ENCODE data around the gene RNF145. TPM values are rescaled to one million over a fixed set of nuclear protein-coding genes. Genes with fewer than 3 reads are reported as not detected.

Gene RNF145
- total and polyA plus RNA-seq, 10 of the 15 experiments (the other 5 are each of a cell fraction or from before 2014, with no cell fraction given) = 9.7 to 58.1 (median 38.2) TPM

GRCh38 chr5:159182691-159183090 lies 26.7 kb downstream of the RNF145 start:
- BruUV-seq (replicated peaks) = no TSS peak
- H3K4me2 ChIP-seq (ENCODE audit: control insufficient read depth, insufficient read depth) = no peak overlapping the region
- CTCF ChIA-PET = interaction anchor here (1.0 to 1.7 kb wide), 3 partner anchors 10 to 25 kb away, joined by 4 to 5 read pairs (median 4); no protein-coding TSS in a partner anchor
- RAD21 ChIA-PET (ENCODE audit: unreplicated experiment) = interaction anchor here (0.7 to 2.0 kb wide), 3 partner anchors 16 to 25 kb away, joined by 3 to 11 read pairs (median 8); no protein-coding TSS in a partner anchor
- peaks cover 1 to 12% of the 10 kb centered on the region in 2 experiments for H3K36me3 ChIP-seq (ENCODE audit: control insufficient read depth in 2 of 2, insufficient read depth in 2 of 2, low read length in 1 of 2)
- no peak for FAIRE-seq
- intact Hi-C loops (cut with micrococcal nuclease; ENCODE audit: unreplicated experiment) (loop anchor here (5.0 kb wide), 1 partner anchor 275 kb away; no protein-coding TSS in a partner anchor), in situ Hi-C loops (cut with MboI) (no loop called here)
- H3K4me1 ChIP-seq (ENCODE audit: control insufficient read depth, insufficient read depth, low read length) = peaks cover 12% of the 10 kb centered on the region
- H3K9me3 ChIP-seq (replicated peaks; ENCODE audit: control insufficient read depth, insufficient read depth, low read length) = no peaks in the 10 kb centered on the region
- SMC1A ChIA-PET (ENCODE audit: uncharacterized antibody, unreplicated experiment) = interaction anchor here (1.0 to 2.2 kb wide), 7 partner anchors 9 to 135 kb away, joined by 3 to 8 read pairs (median 5); no protein-coding TSS in a partner anchor
- 100% methylated on average over 1 of the region's 1 CpG for WGBS (ENCODE audit: insufficient coverage, insufficient replicate concordance, low lambda C conversion rate, missing lambda C conversion rate)
- no peak overlapping the region; the same call in 1 of the 2 replicates for H3K27ac ChIP-seq (ENCODE audit: control insufficient read depth, insufficient read depth)
- no peak for ATAC-seq
- no peak overlapping the region for H3K9ac ChIP-seq (ENCODE audit: control insufficient read depth, insufficient read depth, low read length)
- H3K27me3 ChIP-seq (replicated peaks in 1 of 2; ENCODE audit: control insufficient read depth in 2 of 2, insufficient read depth in 2 of 2, low read length in 1 of 2) = no peaks in the 10 kb centered on the region
- H3K4me3 ChIP-seq = no peak overlapping the region
- DNase-seq (ENCODE audit: low read depth, low spot score) = no peak
- no peak overlapping the region for H2AFZ ChIP-seq (ENCODE audit: control insufficient read depth, low read depth, low read length)
- peaks cover 45% of the 10 kb centered on the region for H3K79me2 ChIP-seq (ENCODE audit: control insufficient read depth, insufficient read depth, low read length)
- H4K20me1 ChIP-seq (ENCODE audit: control insufficient read depth, insufficient read depth) = no peaks in the 10 kb centered on the region
- POLR2A ChIA-PET = interaction anchor here (1.6 kb wide), 1 partner anchor 25 kb away, joined by 5 read pairs; no protein-coding TSS in a partner anchor
- TF ChIP-seq TCF12 (IDR thresholded peaks at IDR 0.05; ENCODE audit: low read depth, low read length) (no peak), MXI1 (IDR thresholded peaks at IDR 0.05; ENCODE audit: low read depth, low read length) (no peak), SIN3A (IDR thresholded peaks at IDR 0.05; ENCODE audit: low read depth, low read length) (no peak), RCOR1 (conservative IDR thresholded peaks at IDR 0.05; ENCODE audit: low read depth, low read length) (no peak), PRDM15 (CRISPR knock-in tag; IDR thresholded peaks at IDR 0.05) (no peak), ESRRA (IDR thresholded peaks at IDR 0.05; ENCODE audit: low read length) (no peak), CREB1 (IDR thresholded peaks at IDR 0.05; ENCODE audit: low read depth) (no peak), YY1 (IDR thresholded peaks at IDR 0.05; ENCODE audit: low read depth, low read length) (no peak), NFXL1 (IDR thresholded peaks at IDR 0.05; ENCODE audit: borderline replicate concordance) (no peak), BACH1 (IDR thresholded peaks at IDR 0.05; ENCODE audit: borderline replicate concordance) (no peak), E2F4 (IDR thresholded peaks at IDR 0.05; ENCODE audit: low read depth, low read length) (no peak), BCL3 (IDR thresholded peaks at IDR 0.05; ENCODE audit: borderline replicate concordance, insufficient read depth, low read depth, low read length, poor library complexity, severe bottlenecking) (no peak), CEBPZ (IDR thresholded peaks at IDR 0.05; ENCODE audit: low read depth, low read length) (no peak), CBX5 (IDR thresholded peaks at IDR 0.05; ENCODE audit: low read depth) (no peak), CHD2 (IDR thresholded peaks at IDR 0.05; ENCODE audit: borderline replicate concordance, low read depth, low read length) (no peak)
